ENCODE data around the gene IST1. TPM values are rescaled to one million over a fixed set of nuclear protein-coding genes. Genes with fewer than 3 reads are reported as not detected.

The IST1 gene
- total and polyA plus RNA-seq, 8 donors: 156 to 360 (median 298) TPM

DNA sequence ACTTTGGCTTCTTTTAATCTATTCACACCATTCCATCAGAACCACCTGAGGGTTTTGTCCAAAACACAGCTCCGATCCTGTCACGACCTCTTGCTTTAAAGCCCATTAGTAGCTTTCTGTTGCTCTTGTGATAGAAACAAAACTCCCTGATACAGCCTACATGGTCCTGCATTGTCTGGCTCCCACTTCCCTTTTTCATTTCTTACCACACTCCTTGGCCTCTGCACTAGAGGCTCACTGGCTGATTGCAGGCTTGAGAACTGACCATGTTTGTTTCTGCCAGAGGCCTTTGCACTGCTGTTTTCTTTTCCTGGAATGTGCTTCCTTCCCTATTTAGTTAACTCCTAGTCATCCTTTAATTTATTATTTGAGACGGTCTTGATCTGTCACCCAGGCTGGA, 23.7 kb downstream of the IST1 start:
- Histone ChIP-seq H3K27me3 (no peaks in the 10 kb centered on the region), H3K36me3 (peaks cover 0 to 85% of the 10 kb centered on the region in 2 donors), H3K27ac (peak overlapping the region in 1 of 2 donors; percentile 68), H3K4me1 (peaks cover 5 to 40% of the 10 kb centered on the region in 2 donors), H3K9me3 (no peaks in the 10 kb centered on the region), H3K4me3 (no peak overlapping the region)
- no peak for DNase-seq
- TF ChIP-seq, protein P1, sequence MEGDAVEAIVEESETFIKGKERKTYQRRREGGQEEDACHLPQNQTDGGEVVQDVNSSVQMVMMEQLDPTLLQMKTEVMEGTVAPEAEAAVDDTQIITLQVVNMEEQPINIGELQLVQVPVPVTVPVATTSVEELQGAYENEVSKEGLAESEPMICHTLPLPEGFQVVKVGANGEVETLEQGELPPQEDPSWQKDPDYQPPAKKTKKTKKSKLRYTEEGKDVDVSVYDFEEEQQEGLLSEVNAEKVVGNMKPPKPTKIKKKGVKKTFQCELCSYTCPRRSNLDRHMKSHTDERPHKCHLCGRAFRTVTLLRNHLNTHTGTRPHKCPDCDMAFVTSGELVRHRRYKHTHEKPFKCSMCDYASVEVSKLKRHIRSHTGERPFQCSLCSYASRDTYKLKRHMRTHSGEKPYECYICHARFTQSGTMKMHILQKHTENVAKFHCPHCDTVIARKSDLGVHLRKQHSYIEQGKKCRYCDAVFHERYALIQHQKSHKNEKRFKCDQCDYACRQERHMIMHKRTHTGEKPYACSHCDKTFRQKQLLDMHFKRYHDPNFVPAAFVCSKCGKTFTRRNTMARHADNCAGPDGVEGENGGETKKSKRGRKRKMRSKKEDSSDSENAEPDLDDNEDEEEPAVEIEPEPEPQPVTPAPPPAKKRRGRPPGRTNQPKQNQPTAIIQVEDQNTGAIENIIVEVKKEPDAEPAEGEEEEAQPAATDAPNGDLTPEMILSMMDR (IDR thresholded peaks at IDR 0.05): no peak
- intact Hi-C loops (cut with DNase I): no loop called here
- ATAC-seq: peak; percentile 84

DNA sequence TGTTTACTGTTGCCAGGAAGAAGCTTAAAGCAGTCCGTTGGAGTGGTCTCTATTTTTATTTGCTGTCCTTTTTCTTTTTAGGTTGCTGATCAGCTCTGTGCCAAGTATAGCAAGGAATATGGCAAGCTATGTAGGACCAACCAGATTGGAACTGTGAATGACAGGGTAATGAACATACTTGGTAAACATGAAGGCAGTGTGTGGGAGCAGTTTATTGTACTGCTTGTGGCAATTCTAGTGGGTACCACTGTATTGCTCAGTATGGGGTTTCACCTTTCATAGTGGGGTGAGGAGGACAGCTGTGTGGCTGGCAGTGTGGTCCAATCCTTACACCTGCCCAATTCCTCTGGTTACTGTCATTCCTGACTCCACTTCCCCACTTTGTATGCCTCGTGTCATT, 25.3 kb downstream of the IST1 start:
- Histone ChIP-seq H3K4me1 (peaks cover 0 to 33% of the 10 kb centered on the region in 2 donors), H3K9me3 (no peaks in the 10 kb centered on the region), H3K4me3 (no peak overlapping the region), H3K36me3 (peaks cover 0 to 98% of the 10 kb centered on the region in 2 donors), H3K27me3 (no peaks in the 10 kb centered on the region), H3K27ac (no peak overlapping the region)
- DNase-seq (no peak), ATAC-seq (no peak)
- TF ChIP-seq, protein P1 (IDR thresholded peaks at IDR 0.05): no peak
- intact Hi-C loops (cut with DNase I): no loop called here

DNA sequence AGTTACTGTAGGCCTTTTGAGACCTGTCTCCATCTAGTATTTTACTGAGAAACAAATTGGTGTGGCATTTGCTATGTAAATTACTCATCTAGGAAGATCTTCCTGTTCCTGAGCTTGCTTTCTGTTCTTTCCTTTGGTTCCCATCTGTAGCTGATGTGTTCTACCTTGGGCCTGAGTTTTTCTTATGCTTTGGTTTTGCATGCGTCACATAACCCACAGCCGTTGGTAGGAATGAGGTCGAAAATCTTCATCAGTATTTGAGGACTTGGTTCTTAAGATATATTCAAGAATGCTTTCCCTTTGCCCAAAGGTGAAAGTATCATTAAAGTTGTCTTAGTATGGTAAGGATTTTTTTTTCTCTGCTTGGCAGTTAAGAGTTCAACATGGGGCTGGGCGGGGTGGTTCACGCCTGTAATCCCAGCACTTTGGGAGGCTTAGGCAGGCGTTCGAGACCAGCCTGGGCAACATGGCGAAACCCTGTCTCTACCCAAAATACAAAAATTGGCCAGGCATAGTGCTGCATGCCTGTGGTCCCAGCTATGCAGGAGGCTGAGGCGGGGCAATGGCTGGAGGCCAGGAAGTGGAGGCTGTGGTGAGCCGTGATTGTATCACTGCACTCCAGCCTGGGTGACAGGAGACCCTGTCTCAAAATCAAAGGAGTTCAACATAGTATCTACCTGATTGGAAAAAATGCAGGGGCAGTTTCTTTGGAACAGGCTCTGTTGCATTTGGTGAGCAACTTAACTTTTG, 28.8 kb downstream of the IST1 start:
- Histone ChIP-seq H3K36me3 (peaks cover 0 to 99% of the 10 kb centered on the region in 2 donors), H3K27me3 (no peaks in the 10 kb centered on the region), H3K9me3 (no peaks in the 10 kb centered on the region), H3K27ac (no peak overlapping the region), H3K4me3 (no peak overlapping the region), H3K4me1 (peaks cover 13 to 44% of the 10 kb centered on the region in 2 donors)
- no peak for DNase-seq
- ATAC-seq: no peak
- intact Hi-C loops (cut with DNase I): no loop called here
- TF ChIP-seq, protein P1 (IDR thresholded peaks at IDR 0.05): no peak

DNA sequence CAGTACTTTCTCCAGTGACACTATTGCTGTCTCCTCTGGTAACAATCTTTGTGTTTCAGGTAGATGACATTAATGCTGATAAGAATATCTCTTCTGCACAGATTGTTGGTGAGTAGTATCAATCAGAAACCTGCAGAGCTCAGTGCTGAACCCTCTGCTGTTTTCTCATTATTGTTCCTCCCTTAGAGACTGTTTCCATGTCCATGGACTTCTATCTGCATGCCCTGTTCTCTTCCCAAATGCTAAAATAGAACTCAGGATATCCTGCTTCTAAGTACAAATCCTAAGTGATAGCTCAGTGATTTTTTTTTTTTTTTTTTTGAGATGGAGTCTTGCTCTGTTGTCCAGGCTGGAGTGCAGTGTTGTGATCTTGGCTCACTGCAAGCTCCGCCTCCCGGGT, 29.4 kb downstream of the IST1 start:
- Histone ChIP-seq H3K27ac (no peak overlapping the region), H3K27me3 (no peaks in the 10 kb centered on the region), H3K36me3 (peaks cover 0 to 98% of the 10 kb centered on the region in 2 donors), H3K4me1 (peaks cover 13 to 40% of the 10 kb centered on the region in 2 donors), H3K4me3 (no peak overlapping the region), H3K9me3 (no peaks in the 10 kb centered on the region)
- TF ChIP-seq, protein P1 (IDR thresholded peaks at IDR 0.05): no peak
- ATAC-seq: no peak
- DNase-seq: no peak
- intact Hi-C loops (cut with DNase I): no loop called here

DNA sequence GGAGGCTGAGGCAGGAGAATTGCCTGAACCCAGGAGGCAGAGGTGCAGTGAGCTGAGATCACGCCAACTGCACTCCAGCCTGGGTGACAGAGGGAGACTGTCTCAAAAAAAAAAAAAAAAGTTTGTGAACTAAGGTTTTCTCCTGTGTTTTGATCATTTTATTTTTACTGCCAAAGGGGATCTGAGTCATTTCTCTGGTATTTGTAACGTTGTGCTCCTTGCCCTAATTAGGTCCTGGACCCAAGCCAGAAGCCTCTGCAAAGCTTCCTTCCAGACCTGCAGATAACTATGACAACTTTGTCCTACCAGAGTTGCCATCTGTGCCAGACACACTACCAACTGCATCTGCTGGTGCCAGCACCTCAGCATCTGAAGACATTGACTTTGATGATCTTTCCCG, 32.1 kb downstream of the IST1 start:
- peak; percentile 43 for ATAC-seq
- Histone ChIP-seq H3K27ac (peak overlapping the region in 1 of 2 donors; percentile 45), H3K4me3 (no peak overlapping the region), H3K4me1 (peaks cover 13 to 44% of the 10 kb centered on the region in 2 donors), H3K9me3 (no peaks in the 10 kb centered on the region), H3K27me3 (no peaks in the 10 kb centered on the region), H3K36me3 (peaks cover 0 to 81% of the 10 kb centered on the region in 2 donors)
- DNase-seq: peak in 1 of 4 donors; percentile 9
- TF ChIP-seq, protein P1 (IDR thresholded peaks at IDR 0.05): no peak
- intact Hi-C loops (cut with DNase I): no loop called here
